Activated CD4-positive, alpha-beta memory T cell treated with anti-CD3 and anti-CD28 coated beads for 36 hours (primary cell): ENCODE results near the gene EFNA2. TPM values are rescaled to one million over a fixed set of nuclear protein-coding genes. Genes with fewer than 3 reads are reported as not detected.
A peak's percentile ranks its signal among the peaks of the same experiment; 100 is the strongest.

ENCODE experiments used
- CTCF ChIA-PET: fragments of 350-600 bp; sonication (Branson Sonifier 250); formaldehyde crosslinking; loops from one replicate; lab custom pipeline; 2021; ENCODE audit warnings: antibody characterized with exemption, inconsistent platforms; lab: Charles Lee
- POLR2A ChIA-PET: fragments of 350-600 bp; sonication (Branson Sonifier 250); formaldehyde crosslinking; loops from one replicate; lab custom pipeline; 2021; ENCODE audit warnings: antibody characterized with exemption; lab: Charles Lee
- DNase-seq: peaks from one replicate; pipeline ENCODE4 v3.0.0-alpha.2; 2020
- H3K27ac Mint-ChIP-seq: one replicate; pipeline ENCODE4 v1.8.0; 2021; ENCODE audit warnings: mixed read lengths
- H3K27me3 Mint-ChIP-seq: one replicate; pipeline ENCODE4 v1.8.0; 2021; ENCODE audit warnings: mixed read lengths
- H3K36me3 Mint-ChIP-seq: one replicate; pipeline ENCODE4 v1.8.0; 2021; ENCODE audit warnings: mixed read lengths
- H3K4me1 Mint-ChIP-seq: one replicate; pipeline ENCODE4 v1.8.0; 2021; ENCODE audit warnings: low read depth, mixed read lengths
- H3K4me3 Mint-ChIP-seq: one replicate; pipeline ENCODE4 v1.8.0; 2021; ENCODE audit warnings: mild to moderate bottlenecking, mixed read lengths
- H3K9me3 Mint-ChIP-seq: one replicate; pipeline ENCODE4 v1.8.0; 2021; ENCODE audit warnings: mixed read lengths
- intact Hi-C: fragments of 100-400 bp; cut with micrococcal nuclease; formaldehyde crosslinking; loops from one replicate; pipeline ENCODE4 v1.15.1; 2023
- total RNA-seq, 2 experiments: library from RNA; stranded (reverse); gene quantifications; one replicate each; pipeline ENCODE4 v1.2.3, GENCODE V29; 2021

The EFNA2 gene
- total RNA-seq, 2 experiments from 2014 or later = not detected

DNA sequence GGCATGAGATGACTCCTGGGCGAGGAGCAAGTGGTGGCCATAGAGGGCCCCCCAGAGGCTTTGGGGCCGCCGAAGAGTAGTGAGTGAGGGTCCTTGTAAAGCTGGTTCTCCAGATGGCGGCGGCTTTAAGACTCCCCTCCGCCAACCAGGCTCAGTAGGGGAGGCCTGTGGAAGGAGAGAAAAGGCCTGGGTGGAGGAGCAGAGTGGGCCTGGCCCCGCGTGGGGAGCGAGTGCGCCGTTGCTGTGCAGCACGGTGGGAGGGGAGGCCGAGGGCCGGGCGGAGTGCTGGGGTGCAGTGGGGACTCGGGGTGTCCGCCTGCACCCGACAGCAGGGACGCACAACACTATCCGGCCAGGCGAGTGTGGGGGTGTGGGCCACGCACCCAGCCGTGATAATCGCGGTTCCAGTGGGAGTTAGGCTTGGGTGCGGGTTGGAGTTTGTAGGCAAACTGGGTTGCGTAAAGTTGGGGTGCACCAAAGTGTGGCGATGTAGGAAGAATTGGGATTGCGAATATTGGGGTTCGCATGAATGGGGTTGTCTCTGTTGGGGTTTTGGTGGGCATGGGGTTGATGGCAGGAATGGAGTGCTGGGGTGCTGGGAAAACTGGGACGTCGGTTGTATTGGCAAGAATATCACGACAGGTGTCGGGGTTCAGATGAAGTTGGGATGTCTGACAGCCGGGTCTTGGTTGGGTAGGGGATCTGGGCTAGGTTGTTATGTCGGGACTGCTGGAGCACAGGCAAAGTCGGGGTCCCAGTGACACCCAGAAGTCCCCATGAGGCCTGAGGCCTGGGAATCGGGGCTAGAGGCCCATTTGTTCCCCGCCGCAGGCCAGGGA, 17.2 kb upstream of the EFNA2 start:
- no peaks in the 10 kb centered on the region for H3K9me3 Mint-ChIP-seq
- H3K4me1 Mint-ChIP-seq = peaks cover 58% of the 10 kb centered on the region
- no peak for DNase-seq
- H3K36me3 Mint-ChIP-seq = peaks cover 35% of the 10 kb centered on the region
- CTCF ChIA-PET = interaction anchor here (0.6 to 17.9 kb wide), 12 partner anchors 9 to 273 kb away, joined by 3 to 649 read pairs (median 6); partner anchors contain the start of genes ARHGAP45 and ATP5F1D
- H3K27me3 Mint-ChIP-seq = no peaks in the 10 kb centered on the region
- POLR2A ChIA-PET = interaction anchor here (0.6 to 3.0 kb wide), 23 partner anchors 9 to 247 kb away, joined by 3 to 37 read pairs (median 4); partner anchors contain the start of genes ATP5F1D, POLR2E, RNU6-2 and SBNO2
- H3K4me3 Mint-ChIP-seq = peak overlapping the region; percentile 72
- intact Hi-C loops = loop anchor here (1.0 kb wide), 2 partner anchors 8 to 337 kb away; partner anchors contain the start of gene UQCR11
- peak overlapping the region; percentile 84 for H3K27ac Mint-ChIP-seq

- Mint-ChIP-seq H3K27me3 (no peaks in the 10 kb centered on the region), H3K36me3 (peaks cover 41% of the 10 kb centered on the region), H3K9me3 (no peaks in the 10 kb centered on the region), H3K4me3 (peak within 1 kb of the TSS; percentile 90), H3K27ac (peak within 1 kb of the TSS; percentile 89), H3K4me1 (peaks cover 64% of the 10 kb centered on the region)
- peak; percentile 100 for DNase-seq
- intact Hi-C loops = loop anchor here (1.0 kb wide), 2 partner anchors 9 to 336 kb away; partner anchors contain the start of gene UQCR11
- POLR2A ChIA-PET = interaction anchor here (0.6 to 1.7 kb wide), 25 partner anchors 8 to 248 kb away, joined by 3 to 36 read pairs (median 4); partner anchors contain the start of genes ATP5F1D, POLR2E, RNU6-2 and SBNO2
- CTCF ChIA-PET = interaction anchor here (0.7 to 17.9 kb wide), 10 partner anchors 10 to 402 kb away, joined by 3 to 649 read pairs (median 4); partner anchors contain the start of genes ARHGAP45 and ATP5F1D
Measured at GRCh38 chr19:1269065-1269477, 16.6 kb upstream of the EFNA2 start, which contains the start of gene CIRBP. Gene CIRBP (plus strand): TSS chr19:1269332. CDS start chr19:1270934, 1,602 bp downstream.

GRCh38 chr19:1269478-1270212, 16.0 kb upstream of the EFNA2 start:
- ChIA-PET CTCF (interaction anchor here (0.7 to 17.9 kb wide), 9 partner anchors 10 to 402 kb away, joined by 3 to 649 read pairs (median 4); partner anchors contain the start of genes ARHGAP45 and ATP5F1D), POLR2A (interaction anchor here (0.6 to 1.7 kb wide), 22 partner anchors 8 to 248 kb away, joined by 3 to 36 read pairs (median 4); partner anchors contain the start of genes ATP5F1D, POLR2E, RNU6-2 and SBNO2)
- Mint-ChIP-seq H3K36me3 (peaks cover 44% of the 10 kb centered on the region), H3K4me3 (peak overlapping the region; percentile 90), H3K27ac (peak overlapping the region; percentile 89), H3K27me3 (no peaks in the 10 kb centered on the region), H3K9me3 (no peaks in the 10 kb centered on the region), H3K4me1 (peaks cover 67% of the 10 kb centered on the region)
- intact Hi-C loops = loop anchor here (1.0 kb wide), 2 partner anchors 9 to 336 kb away; partner anchors contain the start of gene UQCR11
- DNase-seq = peak; percentile 91

GRCh38 chr19:1270213-1270853, 15.3 kb upstream of the EFNA2 start:
- intact Hi-C loops = no loop called here
- peak overlapping the region; percentile 90 for H3K4me3 Mint-ChIP-seq
- peak overlapping the region; percentile 89 for H3K27ac Mint-ChIP-seq
- ChIA-PET POLR2A (interaction anchor here (1.5 to 1.7 kb wide), 3 partner anchors 19 to 53 kb away, joined by 4 to 36 read pairs (median 4); no protein-coding TSS in a partner anchor), CTCF (no interaction called here)
- no peak for DNase-seq
- peaks cover 45% of the 10 kb centered on the region for H3K36me3 Mint-ChIP-seq
- no peaks in the 10 kb centered on the region for H3K27me3 Mint-ChIP-seq
- H3K9me3 Mint-ChIP-seq = no peaks in the 10 kb centered on the region
- H3K4me1 Mint-ChIP-seq = peaks cover 63% of the 10 kb centered on the region

GRCh38 chr19:1270854-1271527, 14.7 kb upstream of the EFNA2 start:
- ChIA-PET CTCF (interaction anchor here (0.7 to 0.9 kb wide), 2 partner anchors 27 to 138 kb away, joined by 3 to 6 read pairs; no protein-coding TSS in a partner anchor), POLR2A (interaction anchor here (1.0 kb wide), 1 partner anchor 111 kb away, joined by 3 read pairs; no protein-coding TSS in a partner anchor)
- intact Hi-C loops = no loop called here
- Mint-ChIP-seq H3K4me3 (peak overlapping the region; percentile 90), H3K27ac (peak overlapping the region; percentile 89), H3K4me1 (peaks cover 58% of the 10 kb centered on the region), H3K36me3 (peaks cover 45% of the 10 kb centered on the region), H3K27me3 (no peaks in the 10 kb centered on the region), H3K9me3 (no peaks in the 10 kb centered on the region)
- no peak for DNase-seq

DNA sequence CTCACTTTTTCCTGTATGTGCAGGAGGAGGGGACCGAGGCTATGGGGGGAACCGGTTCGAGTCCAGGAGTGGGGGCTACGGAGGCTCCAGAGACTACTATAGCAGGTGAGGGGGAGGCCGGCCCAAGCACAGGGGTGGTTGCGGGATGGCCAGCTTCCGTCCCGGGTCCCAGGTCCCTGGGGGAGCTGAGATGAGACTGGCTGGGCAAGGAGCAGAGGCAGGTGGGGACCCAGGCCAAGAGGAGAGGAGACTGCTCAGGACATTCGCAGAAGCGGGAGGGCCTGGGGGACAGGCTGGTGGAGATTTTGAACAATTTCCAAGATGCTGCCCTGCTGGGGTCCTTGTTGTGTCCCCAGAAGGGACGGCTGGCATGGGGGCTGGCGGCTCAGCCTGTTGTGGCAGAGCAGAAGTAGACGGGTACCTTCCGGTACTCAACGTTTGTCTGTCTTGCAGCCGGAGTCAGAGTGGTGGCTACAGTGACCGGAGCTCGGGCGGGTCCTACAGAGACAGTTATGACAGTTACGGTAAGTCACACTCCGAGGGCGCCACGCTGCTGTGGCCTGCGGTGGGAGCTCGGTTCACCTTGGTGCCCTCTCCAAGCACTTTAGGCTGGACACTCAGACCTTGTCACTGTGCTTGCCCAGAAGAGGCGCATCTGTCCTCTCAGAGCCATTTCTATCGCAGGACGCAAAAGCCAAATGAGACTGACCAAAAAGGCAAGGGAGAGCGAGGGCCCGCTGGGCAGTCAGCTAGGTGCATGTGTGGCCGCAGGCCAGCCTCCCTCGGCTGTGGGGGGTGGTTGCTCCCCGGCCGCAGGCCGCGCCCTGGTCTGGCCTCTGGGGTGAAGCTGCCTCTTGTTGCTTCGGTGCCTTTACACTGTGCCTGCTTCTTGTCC, 13.9 kb upstream of the EFNA2 start:
- Mint-ChIP-seq H3K9me3 (no peaks in the 10 kb centered on the region), H3K4me3 (peak overlapping the region; percentile 90), H3K4me1 (peaks cover 61% of the 10 kb centered on the region), H3K36me3 (peaks cover 49% of the 10 kb centered on the region), H3K27me3 (no peaks in the 10 kb centered on the region), H3K27ac (peak overlapping the region; percentile 89)
- ChIA-PET POLR2A (interaction anchor here (0.6 to 1.4 kb wide), 3 partner anchors 13 to 110 kb away, joined by 3 to 5 read pairs (median 3); partner anchors contain the start of gene ATP5F1D), CTCF (interaction anchor here (0.7 to 4.1 kb wide), 3 partner anchors 27 to 139 kb away, joined by 3 to 38 read pairs (median 6); no protein-coding TSS in a partner anchor)
- intact Hi-C loops = no loop called here
- no peak for DNase-seq

DNA sequence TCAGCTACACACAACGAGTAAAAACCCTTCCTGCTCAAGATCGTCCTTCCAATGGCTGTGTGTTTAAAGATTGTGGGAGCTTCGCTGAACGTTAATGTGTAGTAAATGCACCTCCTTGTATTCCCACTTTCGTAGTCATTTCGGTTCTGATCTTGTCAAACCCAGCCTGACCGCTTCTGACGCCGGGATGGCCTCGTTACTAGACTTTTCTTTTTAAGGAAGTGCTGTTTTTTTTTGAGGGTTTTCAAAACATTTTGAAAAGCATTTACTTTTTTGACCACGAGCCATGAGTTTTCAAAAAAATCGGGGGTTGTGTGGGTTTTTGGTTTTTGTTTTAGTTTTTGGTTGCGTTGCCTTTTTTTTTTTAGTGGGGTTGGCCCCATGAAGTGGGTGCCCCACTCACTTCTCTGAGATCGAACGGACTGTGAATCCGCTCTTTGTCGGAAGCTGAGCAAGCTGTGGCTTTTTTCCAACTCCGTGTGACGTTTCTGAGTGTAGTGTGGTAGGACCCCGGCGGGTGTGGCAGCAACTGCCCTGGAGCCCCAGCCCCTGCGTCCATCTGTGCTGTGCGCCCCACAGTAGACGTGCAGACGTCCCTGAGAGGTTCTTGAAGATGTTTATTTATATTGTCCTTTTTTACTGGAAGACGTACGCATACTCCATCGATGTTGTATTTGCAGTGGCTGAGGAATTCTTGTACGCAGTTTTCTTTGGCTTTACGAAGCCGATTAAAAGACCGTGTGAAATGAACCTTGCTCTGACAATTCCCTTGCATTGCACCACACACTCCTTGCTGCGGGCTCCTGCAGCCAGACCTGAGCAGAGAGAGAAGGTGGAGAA, 13.0 kb upstream of the EFNA2 start:
- H3K9me3 Mint-ChIP-seq = no peaks in the 10 kb centered on the region
- peak overlapping the region; percentile 37 for H3K4me3 Mint-ChIP-seq
- H3K36me3 Mint-ChIP-seq = peaks cover 51% of the 10 kb centered on the region
- peak overlapping the region; percentile 73 for H3K27ac Mint-ChIP-seq
- DNase-seq = no peak
- intact Hi-C loops = no loop called here
- POLR2A ChIA-PET = interaction anchor here (0.6 to 1.4 kb wide), 2 partner anchors 14 to 31 kb away, joined by 3 to 5 read pairs; partner anchors contain the start of gene ATP5F1D
- peaks cover 57% of the 10 kb centered on the region for H3K4me1 Mint-ChIP-seq
- H3K27me3 Mint-ChIP-seq = no peaks in the 10 kb centered on the region
- CTCF ChIA-PET = interaction anchor here (4.1 kb wide), 1 partner anchor 28 kb away, joined by 38 read pairs; no protein-coding TSS in a partner anchor

DNA sequence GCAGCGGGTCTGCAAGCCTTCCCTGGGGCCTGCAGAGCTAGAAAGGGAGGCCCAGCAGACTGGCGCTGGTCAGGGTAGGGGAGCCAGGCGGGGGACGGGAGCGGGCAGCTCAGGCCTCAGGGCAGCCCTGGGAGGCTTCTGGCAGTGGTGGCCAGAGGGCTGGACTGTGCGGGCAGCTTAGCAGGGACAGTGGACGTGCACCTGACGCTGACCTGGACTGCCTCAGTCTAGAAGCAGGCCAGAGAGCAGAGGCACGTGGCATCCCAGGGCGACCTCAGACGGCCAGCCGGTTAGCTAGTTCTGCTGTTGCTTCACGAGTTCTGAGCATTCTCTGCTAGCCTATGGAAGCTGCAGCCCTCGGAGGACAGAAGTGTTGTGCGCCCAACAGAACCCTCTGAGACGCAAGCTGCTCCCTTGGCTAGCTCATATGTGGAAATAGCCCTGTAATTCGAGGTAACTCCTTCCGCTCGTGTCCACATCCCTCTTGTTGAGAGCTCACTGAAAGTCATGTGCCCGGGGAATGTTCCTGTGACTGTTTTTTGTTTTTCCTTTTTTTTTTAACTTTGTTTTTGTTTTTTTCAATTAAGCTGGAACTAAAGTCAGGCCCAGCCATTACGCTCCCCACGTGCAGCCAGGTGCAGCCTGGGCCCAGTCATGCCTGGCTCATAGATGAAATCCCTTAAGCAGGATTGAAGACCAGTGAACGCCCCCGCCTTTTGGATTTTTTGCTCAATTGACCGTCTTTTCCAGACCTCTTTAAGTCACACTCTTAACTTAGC, 12.2 kb upstream of the EFNA2 start:
- Mint-ChIP-seq H3K9me3 (no peaks in the 10 kb centered on the region), H3K4me1 (peaks cover 57% of the 10 kb centered on the region), H3K27me3 (no peaks in the 10 kb centered on the region), H3K4me3 (peak overlapping the region; percentile 37), H3K36me3 (peaks cover 55% of the 10 kb centered on the region), H3K27ac (peak overlapping the region; percentile 73)
- no peak for DNase-seq
- CTCF ChIA-PET = interaction anchor here (0.6 to 4.1 kb wide), 3 partner anchors 29 to 160 kb away, joined by 3 to 38 read pairs (median 4); no protein-coding TSS in a partner anchor
- POLR2A ChIA-PET = interaction anchor here (1.4 kb wide), 1 partner anchor 14 kb away, joined by 5 read pairs; no protein-coding TSS in a partner anchor
- intact Hi-C loops = no loop called here
